HEK293T (cell line): Measurements from ENCODE around the gene EML6.

Experiments
- ELF4 ChIP-seq: fragments of 450-650 bp; IDR thresholded peaks from 2 replicates; pipeline ENCODE4 v1.6.1; 2017; ENCODE audit warnings: antibody characterized with exemption
- FOXK2 ChIP-seq: fragments of 450-650 bp; IDR thresholded peaks from 2 replicates; pipeline ENCODE4 v1.6.1; 2016; ENCODE audit warnings: mild to moderate bottlenecking
- FOXM1 ChIP-seq: fragments of 450-650 bp; IDR thresholded peaks from 2 replicates; pipeline ENCODE4 v1.6.1; 2017; ENCODE audit warnings: mild to moderate bottlenecking, borderline replicate concordance
- SP1 ChIP-seq: fragments of 450-650 bp; IDR thresholded peaks from 2 replicates; pipeline ENCODE4 v1.6.1; 2017
- SUZ12 ChIP-seq: fragments of 450-650 bp; IDR thresholded peaks from 2 replicates; pipeline ENCODE4 v1.6.1; 2016; ENCODE audit warnings: mild to moderate bottlenecking
- TARDBP ChIP-seq: fragments of 450-650 bp; IDR thresholded peaks from 2 replicates; pipeline ENCODE4 v1.6.1; 2016
- ZNF384 ChIP-seq: fragments of 450-650 bp; IDR thresholded peaks from 2 replicates; pipeline ENCODE4 v1.6.1; 2016
- TF ChIP-seq, protein P1 (sequence below): fragments of 450-650 bp; IDR thresholded peaks from 2 replicates; pipeline ENCODE4 v1.6.1; 2016

DNA sequence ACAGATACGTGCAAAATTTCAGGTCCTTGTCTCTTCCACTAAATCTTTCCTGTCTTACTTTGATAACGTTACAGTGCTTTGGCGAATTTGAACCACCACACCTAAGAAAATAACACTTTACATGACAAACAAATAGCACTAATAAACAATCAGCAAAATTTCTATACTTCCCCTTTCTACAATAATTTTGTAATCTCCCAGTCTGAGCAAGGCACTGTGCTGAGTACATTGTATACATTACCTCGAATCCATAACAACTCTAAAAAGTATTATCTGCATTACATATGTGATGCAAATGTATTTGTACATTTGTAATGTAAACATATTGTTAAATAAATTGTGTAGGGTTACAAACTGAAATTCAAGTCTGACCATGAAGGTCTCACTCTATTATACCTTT lies 276.9 kb downstream of the EML6 start:
- no peak for TF ChIP-seq TARDBP
- TF ChIP-seq, protein P1, sequence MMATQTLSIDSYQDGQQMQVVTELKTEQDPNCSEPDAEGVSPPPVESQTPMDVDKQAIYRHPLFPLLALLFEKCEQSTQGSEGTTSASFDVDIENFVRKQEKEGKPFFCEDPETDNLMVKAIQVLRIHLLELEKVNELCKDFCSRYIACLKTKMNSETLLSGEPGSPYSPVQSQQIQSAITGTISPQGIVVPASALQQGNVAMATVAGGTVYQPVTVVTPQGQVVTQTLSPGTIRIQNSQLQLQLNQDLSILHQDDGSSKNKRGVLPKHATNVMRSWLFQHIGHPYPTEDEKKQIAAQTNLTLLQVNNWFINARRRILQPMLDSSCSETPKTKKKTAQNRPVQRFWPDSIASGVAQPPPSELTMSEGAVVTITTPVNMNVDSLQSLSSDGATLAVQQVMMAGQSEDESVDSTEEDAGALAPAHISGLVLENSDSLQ: no peak
- no peak for TF ChIP-seq FOXK2
- no peak for TF ChIP-seq FOXM1
- TF ChIP-seq SP1: no peak
- TF ChIP-seq SUZ12: no peak
- no peak for TF ChIP-seq ZNF384
- no peak for TF ChIP-seq ELF4
